K562 (cell line): ENCODE results near the gene KAZN. TPM values are rescaled to one million over a fixed set of nuclear protein-coding genes. Genes with fewer than 3 reads are reported as not detected.
A peak's percentile ranks its signal among the peaks of the same experiment; 100 is the strongest.

Experiments used
- ARID1B ChIP-seq: fragments of 450-650 bp; IDR thresholded peaks from 2 replicates; pipeline ENCODE4 v1.6.1; 2016; ENCODE audit warnings: antibody characterized with exemption, mild to moderate bottlenecking, inconsistent platforms
- ARID3A ChIP-seq: IDR thresholded peaks from 2 replicates; pipeline ENCODE4 v1.6.1; 2012; ENCODE audit warnings: low read depth, low read length, improper control_type of control experiment, borderline replicate concordance
- ATF3 ChIP-seq, 2 experiments: fragments of 450-650 bp in 1 of 2; sonication (generic) in 1 of 2; formaldehyde crosslinking in 1 of 2; IDR thresholded peaks in 1 of 2; conservative IDR thresholded peaks in 1 of 2; 2 replicates each; pipeline versions ENCODE4 v1.6.1 to v1.8.1; 2016 to 2023; ENCODE audit warnings: mild to moderate bottlenecking in 2 of 2, moderate library complexity in 2 of 2, inconsistent platforms in 1 of 2, missing genetic modification reagents in 1 of 2
- CBFA2T3 ChIP-seq: fragments of 450-650 bp; IDR thresholded peaks from 2 replicates; pipeline ENCODE4 v1.6.1; 2017
- CHAMP1 ChIP-seq: fragments of 450-650 bp; IDR thresholded peaks from 2 replicates; pipeline ENCODE4 v1.6.1; 2016; ENCODE audit warnings: mild to moderate bottlenecking
- CHD2 ChIP-seq: IDR thresholded peaks from 2 replicates; pipeline ENCODE4 v1.6.1; 2011; ENCODE audit warnings: low read depth, low read length
- CSDE1 ChIP-seq, 2 experiments: fragments of 450-650 bp; IDR thresholded peaks; 2 replicates each; pipeline ENCODE4 v1.6.1; 2016; ENCODE audit warnings: mild to moderate bottlenecking in 1 of 2
- CTCF ChIP-seq, 3 experiments: IDR thresholded peaks in 2 of 3; conservative IDR thresholded peaks in 1 of 3; 2 replicates each; pipeline ENCODE4 v1.5.1; 2011 to 2012; ENCODE audit warnings: low read length in 3 of 3, mild to moderate bottlenecking in 3 of 3, control low read depth in 2 of 3, improper control_type of control experiment in 1 of 3, inconsistent platforms in 1 of 3, low read depth in 1 of 3, mixed read lengths in 1 of 3, moderate library complexity in 1 of 3; ENCODE audit not compliant: insufficient read depth in 2 of 3
- FOS ChIP-seq: IDR thresholded peaks from 3 replicates; pipeline ENCODE4 v1.6.1; 2011; ENCODE audit not compliant: insufficient read length; ENCODE audit errors: extremely low read depth
- FOSL1 ChIP-seq: fragments of 200-800 bp; sonication (Bioruptor generic); conservative IDR thresholded peaks from 2 replicates; pipeline ENCODE4 v1.6.1; 2016; ENCODE audit warnings: missing genetic modification characterization, missing compliant biosample characterization
- HMGN3 ChIP-seq: IDR thresholded peaks from 2 replicates; pipeline ENCODE4 v1.6.1; 2011; ENCODE audit warnings: borderline replicate concordance, low read depth, mild to moderate bottlenecking, mixed read lengths, low read length; ENCODE audit not compliant: insufficient read length; ENCODE audit errors: extremely low read depth
- JUN ChIP-seq, 2 experiments: sonication (generic) in 1 of 2; formaldehyde crosslinking in 1 of 2; IDR thresholded peaks; 2 replicates each; pipeline versions ENCODE4 v1.6.1 to v1.8.0; 2012 to 2022; ENCODE audit warnings: borderline replicate concordance in 2 of 2, mild to moderate bottlenecking in 2 of 2, improper control_type of control experiment in 1 of 2, low read depth in 1 of 2, low read length in 1 of 2, missing genetic modification reagents in 1 of 2
- PCBP1 ChIP-seq: fragments of 200-400 bp; formaldehyde crosslinking; IDR thresholded peaks from 2 replicates; pipeline ENCODE4 v1.6.1; 2018; ENCODE audit warnings: mild to moderate bottlenecking, low read depth, low read length; ENCODE audit not compliant: poor library complexity, severe bottlenecking
- SMC3 ChIP-seq: conservative IDR thresholded peaks from 2 replicates; pipeline ENCODE4 v1.6.1; 2011; ENCODE audit warnings: low read depth, low read length, improper control_type of control experiment; ENCODE audit not compliant: insufficient read depth
- SRF ChIP-seq, 2 experiments: fragments of 250-450, 450-650 bp in 1 of 2; sonication (Bioruptor Pico) in 1 of 2; sonication (generic) in 1 of 2; formaldehyde crosslinking; IDR thresholded peaks; 2 replicates each; pipeline versions ENCODE4 v1.5.0 to v1.5.1; 2020 to 2022; ENCODE audit warnings: mild to moderate bottlenecking in 1 of 2, missing genetic modification reagents in 1 of 2
- TAF7 ChIP-seq: fragments of 450-650 bp; IDR thresholded peaks from 2 replicates; pipeline ENCODE4 v1.6.1; 2016; ENCODE audit warnings: missing genetic modification characterization, missing compliant biosample characterization
- TEAD2 ChIP-seq: fragments of 450-650 bp; IDR thresholded peaks from 2 replicates; pipeline ENCODE4 v1.6.1; 2016; ENCODE audit warnings: missing genetic modification characterization, control low read depth, missing compliant biosample characterization
- TEAD4 ChIP-seq, 2 experiments: sonication (generic) in 1 of 2; formaldehyde crosslinking in 1 of 2; IDR thresholded peaks; 2 replicates each; pipeline versions ENCODE4 v1.6.1 to v1.8.0; 2012 to 2022; ENCODE audit warnings: borderline replicate concordance in 1 of 2, inconsistent platforms in 1 of 2, low read length in 1 of 2, mild to moderate bottlenecking in 1 of 2, missing genetic modification reagents in 1 of 2
- U2AF2 ChIP-seq: fragments of 200-400 bp; formaldehyde crosslinking; optimal IDR thresholded peaks from 2 replicates; pipeline ENCODE3; 2017; ENCODE audit warnings: low read depth, mild to moderate bottlenecking, low read length
- ZKSCAN3 ChIP-seq: fragments of 250-450 bp; sonication (Bioruptor Pico); IDR thresholded peaks from 2 replicates; pipeline ENCODE4 v1.4.0; 2020
- polyA plus RNA-seq, 8 experiments: library from polyadenylated mRNA; depleted of rRNA in 4 of 8; stranded (reverse) in 5 of 8; unstranded in 3 of 8; fragments of >200 nt; fragmentation: Nextera tagmentation in 2 of 8; fragmentation: Illumina TruSeq in 1 of 8; extraction: Ambion mirVana in 2 of 8; extraction: Trizol in 1 of 8; gene quantifications; 2 replicates each; pipeline versions ENCODE4 v1.2.1 to v1.2.3, GENCODE V29; 2011 to 2014; ENCODE audit warnings: inconsistent platforms in 1 of 8, missing spikeins in 1 of 8
- total RNA-seq, 7 experiments: library from RNA; depleted of rRNA in 6 of 7; stranded (reverse); fragments of >200 nt in 6 of 7; fragmentation: Illumina TruSeq in 2 of 7; extraction: Trizol in 2 of 7; gene quantifications; 2 replicates each; pipeline versions ENCODE4 v1.2.1 to v1.2.3, GENCODE V29; 2011 to 2021; ENCODE audit warnings: low replicate concordance in 1 of 7

KAZN gene
- total and polyA plus RNA-seq, 9 of the 15 experiments (the other 6 are each of a cell fraction or from before 2014, with no cell fraction given): 2.1 to 21.6 (median 5.4) TPM

GRCh38 chr1:14826172-14826636 lies 227.7 kb downstream of the KAZN start (continued):
- TF ChIP-seq ATF3 (IDR thresholded peaks at IDR 0.05): peak; percentile 94
- peak; percentile 66; the same call in 1 of the 2 replicates for TF ChIP-seq ATF3 (CRISPR knock-in tag; conservative IDR thresholded peaks at IDR 0.05)
- peak; percentile 96 for TF ChIP-seq FOSL1 (tag)
- TF ChIP-seq CHAMP1: no peak
- TF ChIP-seq CTCF (IDR thresholded peaks at IDR 0.05 in 2 of 3, conservative IDR thresholded peaks at IDR 0.05 in 1 of 3; ENCODE audit: insufficient read depth in 2 of 3, low read depth in 1 of 3, low read length in 3 of 3): peak in 1 of 3 experiments; percentile 48; a peak in 2 of 6 replicates
- TF ChIP-seq TAF7 (tag): no peak
- TF ChIP-seq CSDE1 (IDR thresholded peaks at IDR 0.05): no peak
- 0 out of 2 replicates have a peak, but pooled peaks have one; percentile 11 for TF ChIP-seq CBFA2T3
- no peak for TF ChIP-seq PCBP1
- peak; percentile 9; the same call in 1 of the 2 replicates for TF ChIP-seq TEAD4 (IDR thresholded peaks at IDR 0.05; ENCODE audit: low read length)
- TF ChIP-seq TEAD4 (CRISPR knock-in tag; IDR thresholded peaks at IDR 0.05; ENCODE audit: borderline replicate concordance): no peak
- TF ChIP-seq TEAD2 (tag): no peak
- TF ChIP-seq ARID3A: peak; percentile 46; the same call in 1 of the 2 replicates
- TF ChIP-seq ARID1B: peak; percentile 52; the same call in 1 of the 2 replicates
- no peak for TF ChIP-seq HMGN3
- TF ChIP-seq SRF (CRISPR knock-in tag; IDR thresholded peaks at IDR 0.05): 0 out of 4 replicates have a peak, but pooled peaks of 1 of the 2 experiments have one; percentile 19
- TF ChIP-seq ZKSCAN3 (CRISPR knock-in tag): no peak
- TF ChIP-seq U2AF2: no peak
- no peak for TF ChIP-seq SMC3
- no peak for TF ChIP-seq CHD2
- TF ChIP-seq FOS: peak; percentile 56
- peak; percentile 89 for TF ChIP-seq JUN (IDR thresholded peaks at IDR 0.05; ENCODE audit: borderline replicate concordance, low read depth, low read length)
- TF ChIP-seq JUN (CRISPR knock-in tag; IDR thresholded peaks at IDR 0.05; ENCODE audit: borderline replicate concordance): no peak
